ENCODE results near the gene INPP4B.

GRCh38 chr4:142566243-142566642 lies 279.9 kb downstream of the INPP4B start:
- TF ChIP-seq CTCF (IDR thresholded peaks at IDR 0.05) (no peak), EP300 (IDR thresholded peaks at IDR 0.05) (no peak)

All from ovary (tissue), 3 donors.